SK-N-SH treated with all-trans-retinoic acid at 6 μM for 48 hours (cell line): ENCODE results near the gene COPS7A.

Experiments
- ATAC-seq: fragments of 200-7000 bp; cut with Tn5 transposase; 3 replicates; pipeline ENCODE4 v1.9.1; 2020; ENCODE audit warnings: mild to moderate bottlenecking, moderate library complexity
- ARNTL ChIP-seq: fragments of 450-650 bp; formaldehyde crosslinking; IDR thresholded peaks from 2 replicates; pipeline ENCODE4 v1.5.0; 2020; ENCODE audit warnings: low read depth, mild to moderate bottlenecking, moderate library complexity, borderline replicate concordance
- BACH2 ChIP-seq: fragments of 250-450 bp; sonication (Bioruptor Pico); IDR thresholded peaks from 2 replicates; pipeline ENCODE4 v1.9.0; 2021; ENCODE audit warnings: mild to moderate bottlenecking, borderline replicate concordance
- CSDC2 ChIP-seq: fragments of 250-450 bp; sonication (Bioruptor Pico); IDR thresholded peaks from 2 replicates; pipeline ENCODE4 v1.5.0; 2020; ENCODE audit warnings: mild to moderate bottlenecking, moderate library complexity
- ESRRG ChIP-seq: fragments of 250-450 bp; sonication (Bioruptor Pico); IDR thresholded peaks from 2 replicates; pipeline ENCODE4 v1.6.1; 2021; ENCODE audit warnings: mild to moderate bottlenecking
- GLIS3 ChIP-seq: fragments of 250-450 bp; sonication (Bioruptor Pico); IDR thresholded peaks from 2 replicates; pipeline ENCODE4 v1.5.0; 2020; ENCODE audit warnings: mild to moderate bottlenecking, moderate library complexity
- ISL1 ChIP-seq: fragments of 250-450 bp; sonication (Bioruptor Pico); IDR thresholded peaks from 2 replicates; pipeline ENCODE4 v2.1.2; 2022; ENCODE audit warnings: mild to moderate bottlenecking, moderate library complexity
- OSR1 ChIP-seq: fragments of 250-450 bp; sonication (Bioruptor Pico); IDR thresholded peaks from 2 replicates; pipeline ENCODE4 v1.8.0; 2022; ENCODE audit warnings: moderate library complexity, mild to moderate bottlenecking, inconsistent platforms
- PPARA ChIP-seq: fragments of 250-450 bp; sonication (Bioruptor Pico); IDR thresholded peaks from 2 replicates; pipeline ENCODE4 v1.5.0; 2020; ENCODE audit warnings: mild to moderate bottlenecking, borderline replicate concordance
- TCF4 ChIP-seq: fragments of 250-450 bp; sonication (Bioruptor Pico); IDR thresholded peaks from 2 replicates; pipeline ENCODE4 v1.8.0; 2021; ENCODE audit warnings: mild to moderate bottlenecking, moderate library complexity, borderline replicate concordance
- TOX ChIP-seq: fragments of 250-450 bp; sonication (Bioruptor Pico); IDR thresholded peaks from 2 replicates; pipeline ENCODE4 v1.8.0; 2021; ENCODE audit warnings: mild to moderate bottlenecking, moderate library complexity, borderline replicate concordance
- ZC3H10 ChIP-seq: fragments of 250-450 bp; sonication (Bioruptor Pico); IDR thresholded peaks from 2 replicates; pipeline ENCODE4 v1.5.1; 2021; ENCODE audit warnings: mild to moderate bottlenecking, moderate library complexity
- ZFP3 ChIP-seq: fragments of 250-450 bp; sonication (Bioruptor Pico); IDR thresholded peaks from 2 replicates; pipeline ENCODE4 v1.5.0; 2020; ENCODE audit warnings: mild to moderate bottlenecking, moderate library complexity
- ZFP30 ChIP-seq: fragments of 450-650 bp; formaldehyde crosslinking; IDR thresholded peaks from 2 replicates; pipeline ENCODE4 v1.5.0; 2022; ENCODE audit warnings: mild to moderate bottlenecking, moderate library complexity
- ZNF70 ChIP-seq: fragments of 450-650 bp; formaldehyde crosslinking; IDR thresholded peaks from 2 replicates; pipeline ENCODE4 v1.5.0; 2020; ENCODE audit warnings: mild to moderate bottlenecking, moderate library complexity
- ZNF8 ChIP-seq: fragments of 450-650 bp; formaldehyde crosslinking; IDR thresholded peaks from 2 replicates; pipeline ENCODE4 v1.5.0; 2020; ENCODE audit warnings: mild to moderate bottlenecking, moderate library complexity
- TF ChIP-seq, protein P1 (sequence below): fragments of 250-450 bp; sonication (Bioruptor Pico); IDR thresholded peaks from 2 replicates; pipeline ENCODE4 v1.5.1; 2021; ENCODE audit warnings: mild to moderate bottlenecking, moderate library complexity
- TF ChIP-seq, protein P2 (sequence below): fragments of 250-450 bp; sonication (Bioruptor Pico); IDR thresholded peaks from 2 replicates; pipeline ENCODE4 v1.8.0; 2020; ENCODE audit warnings: mild to moderate bottlenecking, moderate library complexity, borderline replicate concordance
- TF ChIP-seq, protein P3 (sequence below): fragments of 250-450 bp; sonication (Bioruptor Pico); IDR thresholded peaks from 2 replicates; pipeline ENCODE4 v1.8.0; 2021; ENCODE audit warnings: low read depth, mild to moderate bottlenecking, moderate library complexity, borderline replicate concordance
- TF ChIP-seq, protein P4 (sequence below): fragments of 250-450 bp; sonication (Bioruptor Pico); IDR thresholded peaks from 2 replicates; pipeline ENCODE4 v1.5.1; 2020; ENCODE audit warnings: low read depth, mild to moderate bottlenecking, moderate library complexity
- TF ChIP-seq, protein P5 (sequence below): fragments of 250-450 bp; sonication (Bioruptor Pico); IDR thresholded peaks from 2 replicates; pipeline ENCODE4 v1.5.0; 2020; ENCODE audit warnings: mild to moderate bottlenecking, moderate library complexity

Gene COPS7A

DNA sequence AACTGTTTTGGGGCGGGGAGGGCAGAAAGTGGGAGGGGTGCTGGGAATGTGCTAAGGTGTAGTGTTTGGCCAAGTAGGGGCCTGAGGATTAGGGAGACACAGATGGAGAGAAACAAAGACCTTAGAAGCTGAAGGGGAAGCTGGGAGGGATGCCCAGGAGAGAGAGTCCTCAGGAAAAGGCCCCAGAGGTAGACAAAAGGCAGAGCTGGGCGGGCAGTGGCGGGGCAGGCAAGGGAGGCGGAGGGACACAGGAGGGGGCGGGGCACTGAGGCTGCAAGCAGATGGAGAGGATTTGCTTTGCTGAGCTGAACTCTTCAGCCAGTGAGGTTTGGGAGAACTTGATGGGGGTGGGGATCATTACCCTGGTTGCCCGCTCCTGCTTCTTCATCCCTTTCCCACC lies 45.1 kb downstream of the COPS7A start:
- peak; percentile 11; the same call in 1 of the 3 replicates for ATAC-seq
- TF ChIP-seq ZNF70 (CRISPR knock-in tag) (no peak), BACH2 (CRISPR knock-in tag) (no peak), ZC3H10 (CRISPR knock-in tag) (no peak), ZNF8 (no peak), PPARA (CRISPR knock-in tag) (no peak), TCF4 (no peak), OSR1 (CRISPR knock-in tag) (no peak), ZFP30 (no peak), ZFP3 (CRISPR knock-in tag) (no peak), CSDC2 (CRISPR knock-in tag) (no peak)
- TF ChIP-seq, protein P1, sequence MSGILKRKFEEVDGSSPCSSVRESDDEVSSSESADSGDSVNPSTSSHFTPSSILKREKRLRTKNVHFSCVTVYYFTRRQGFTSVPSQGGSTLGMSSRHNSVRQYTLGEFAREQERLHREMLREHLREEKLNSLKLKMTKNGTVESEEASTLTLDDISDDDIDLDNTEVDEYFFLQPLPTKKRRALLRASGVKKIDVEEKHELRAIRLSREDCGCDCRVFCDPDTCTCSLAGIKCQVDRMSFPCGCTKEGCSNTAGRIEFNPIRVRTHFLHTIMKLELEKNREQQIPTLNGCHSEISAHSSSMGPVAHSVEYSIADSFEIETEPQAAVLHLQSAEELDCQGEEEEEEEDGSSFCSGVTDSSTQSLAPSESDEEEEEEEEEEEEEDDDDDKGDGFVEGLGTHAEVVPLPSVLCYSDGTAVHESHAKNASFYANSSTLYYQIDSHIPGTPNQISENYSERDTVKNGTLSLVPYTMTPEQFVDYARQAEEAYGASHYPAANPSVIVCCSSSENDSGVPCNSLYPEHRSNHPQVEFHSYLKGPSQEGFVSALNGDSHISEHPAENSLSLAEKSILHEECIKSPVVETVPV (CRISPR knock-in tag), result no peak
- TF ChIP-seq, protein P2, sequence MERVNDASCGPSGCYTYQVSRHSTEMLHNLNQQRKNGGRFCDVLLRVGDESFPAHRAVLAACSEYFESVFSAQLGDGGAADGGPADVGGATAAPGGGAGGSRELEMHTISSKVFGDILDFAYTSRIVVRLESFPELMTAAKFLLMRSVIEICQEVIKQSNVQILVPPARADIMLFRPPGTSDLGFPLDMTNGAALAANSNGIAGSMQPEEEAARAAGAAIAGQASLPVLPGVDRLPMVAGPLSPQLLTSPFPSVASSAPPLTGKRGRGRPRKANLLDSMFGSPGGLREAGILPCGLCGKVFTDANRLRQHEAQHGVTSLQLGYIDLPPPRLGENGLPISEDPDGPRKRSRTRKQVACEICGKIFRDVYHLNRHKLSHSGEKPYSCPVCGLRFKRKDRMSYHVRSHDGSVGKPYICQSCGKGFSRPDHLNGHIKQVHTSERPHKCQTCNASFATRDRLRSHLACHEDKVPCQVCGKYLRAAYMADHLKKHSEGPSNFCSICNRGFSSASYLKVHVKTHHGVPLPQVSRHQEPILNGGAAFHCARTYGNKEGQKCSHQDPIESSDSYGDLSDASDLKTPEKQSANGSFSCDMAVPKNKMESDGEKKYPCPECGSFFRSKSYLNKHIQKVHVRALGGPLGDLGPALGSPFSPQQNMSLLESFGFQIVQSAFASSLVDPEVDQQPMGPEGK, result no peak
- TF ChIP-seq, protein P3, sequence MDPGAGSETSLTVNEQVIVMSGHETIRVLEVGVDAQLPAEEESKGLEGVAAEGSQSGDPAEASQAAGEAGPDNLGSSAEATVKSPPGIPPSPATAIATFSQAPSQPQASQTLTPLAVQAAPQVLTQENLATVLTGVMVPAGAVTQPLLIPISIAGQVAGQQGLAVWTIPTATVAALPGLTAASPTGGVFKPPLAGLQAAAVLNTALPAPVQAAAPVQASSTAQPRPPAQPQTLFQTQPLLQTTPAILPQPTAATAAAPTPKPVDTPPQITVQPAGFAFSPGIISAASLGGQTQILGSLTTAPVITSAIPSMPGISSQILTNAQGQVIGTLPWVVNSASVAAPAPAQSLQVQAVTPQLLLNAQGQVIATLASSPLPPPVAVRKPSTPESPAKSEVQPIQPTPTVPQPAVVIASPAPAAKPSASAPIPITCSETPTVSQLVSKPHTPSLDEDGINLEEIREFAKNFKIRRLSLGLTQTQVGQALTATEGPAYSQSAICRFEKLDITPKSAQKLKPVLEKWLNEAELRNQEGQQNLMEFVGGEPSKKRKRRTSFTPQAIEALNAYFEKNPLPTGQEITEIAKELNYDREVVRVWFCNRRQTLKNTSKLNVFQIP, result no peak

DNA sequence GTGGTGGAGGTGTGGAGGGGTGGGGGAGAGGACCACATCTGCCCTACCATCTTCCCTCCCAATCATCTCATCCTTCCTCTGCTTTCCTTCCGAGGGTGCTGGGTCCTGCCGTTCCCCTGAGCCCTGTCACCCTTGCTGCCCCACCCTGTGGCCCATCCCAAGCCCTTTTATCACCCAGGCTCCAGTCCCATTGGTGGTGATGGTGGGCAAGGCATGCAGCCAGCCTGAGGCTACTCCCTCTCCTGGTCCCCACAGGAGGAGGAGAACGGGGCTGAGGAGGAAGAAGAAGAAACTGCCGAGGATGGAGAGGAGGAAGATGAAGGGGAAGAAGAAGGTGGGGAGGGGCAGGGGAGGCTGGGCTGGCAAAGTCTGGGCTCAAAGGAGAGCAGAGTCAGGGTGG lies 45.8 kb downstream of the COPS7A start:
- TF ChIP-seq ESRRG (CRISPR knock-in tag), result no peak
- TF ChIP-seq, protein P4, sequence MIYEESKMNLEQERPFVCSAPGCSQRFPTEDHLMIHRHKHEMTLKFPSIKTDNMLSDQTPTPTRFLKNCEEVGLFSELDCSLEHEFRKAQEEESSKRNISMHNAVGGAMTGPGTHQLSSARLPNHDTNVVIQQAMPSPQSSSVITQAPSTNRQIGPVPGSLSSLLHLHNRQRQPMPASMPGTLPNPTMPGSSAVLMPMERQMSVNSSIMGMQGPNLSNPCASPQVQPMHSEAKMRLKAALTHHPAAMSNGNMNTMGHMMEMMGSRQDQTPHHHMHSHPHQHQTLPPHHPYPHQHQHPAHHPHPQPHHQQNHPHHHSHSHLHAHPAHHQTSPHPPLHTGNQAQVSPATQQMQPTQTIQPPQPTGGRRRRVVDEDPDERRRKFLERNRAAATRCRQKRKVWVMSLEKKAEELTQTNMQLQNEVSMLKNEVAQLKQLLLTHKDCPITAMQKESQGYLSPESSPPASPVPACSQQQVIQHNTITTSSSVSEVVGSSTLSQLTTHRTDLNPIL (CRISPR knock-in tag), result no peak
- TF ChIP-seq, protein P1 (CRISPR knock-in tag), result no peak
- TF ChIP-seq, protein P5, sequence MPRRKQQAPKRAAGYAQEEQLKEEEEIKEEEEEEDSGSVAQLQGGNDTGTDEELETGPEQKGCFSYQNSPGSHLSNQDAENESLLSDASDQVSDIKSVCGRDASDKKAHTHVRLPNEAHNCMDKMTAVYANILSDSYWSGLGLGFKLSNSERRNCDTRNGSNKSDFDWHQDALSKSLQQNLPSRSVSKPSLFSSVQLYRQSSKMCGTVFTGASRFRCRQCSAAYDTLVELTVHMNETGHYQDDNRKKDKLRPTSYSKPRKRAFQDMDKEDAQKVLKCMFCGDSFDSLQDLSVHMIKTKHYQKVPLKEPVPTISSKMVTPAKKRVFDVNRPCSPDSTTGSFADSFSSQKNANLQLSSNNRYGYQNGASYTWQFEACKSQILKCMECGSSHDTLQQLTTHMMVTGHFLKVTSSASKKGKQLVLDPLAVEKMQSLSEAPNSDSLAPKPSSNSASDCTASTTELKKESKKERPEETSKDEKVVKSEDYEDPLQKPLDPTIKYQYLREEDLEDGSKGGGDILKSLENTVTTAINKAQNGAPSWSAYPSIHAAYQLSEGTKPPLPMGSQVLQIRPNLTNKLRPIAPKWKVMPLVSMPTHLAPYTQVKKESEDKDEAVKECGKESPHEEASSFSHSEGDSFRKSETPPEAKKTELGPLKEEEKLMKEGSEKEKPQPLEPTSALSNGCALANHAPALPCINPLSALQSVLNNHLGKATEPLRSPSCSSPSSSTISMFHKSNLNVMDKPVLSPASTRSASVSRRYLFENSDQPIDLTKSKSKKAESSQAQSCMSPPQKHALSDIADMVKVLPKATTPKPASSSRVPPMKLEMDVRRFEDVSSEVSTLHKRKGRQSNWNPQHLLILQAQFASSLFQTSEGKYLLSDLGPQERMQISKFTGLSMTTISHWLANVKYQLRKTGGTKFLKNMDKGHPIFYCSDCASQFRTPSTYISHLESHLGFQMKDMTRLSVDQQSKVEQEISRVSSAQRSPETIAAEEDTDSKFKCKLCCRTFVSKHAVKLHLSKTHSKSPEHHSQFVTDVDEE (CRISPR knock-in tag), result no peak
- TF ChIP-seq ZNF70 (CRISPR knock-in tag), result no peak
- TF ChIP-seq ZNF8, result no peak
- no peak for TF ChIP-seq TCF4
- TF ChIP-seq BACH2 (CRISPR knock-in tag), result no peak
- TF ChIP-seq TOX (CRISPR knock-in tag), result no peak
- TF ChIP-seq GLIS3 (CRISPR knock-in tag), result no peak
- TF ChIP-seq ZFP30, result no peak
- no peak for TF ChIP-seq PPARA (CRISPR knock-in tag)
- no peak for TF ChIP-seq ZC3H10 (CRISPR knock-in tag)
- no peak for TF ChIP-seq ZFP3 (CRISPR knock-in tag)
- TF ChIP-seq OSR1 (CRISPR knock-in tag), result no peak
- TF ChIP-seq, protein P3, result no peak
- no peak for TF ChIP-seq CSDC2 (CRISPR knock-in tag)
- TF ChIP-seq ISL1 (CRISPR knock-in tag), result no peak
- no peak for TF ChIP-seq ARNTL (CRISPR knock-in tag)
- no peak for ATAC-seq
